Measurements from ENCODE around the gene CDKN2D.
"Not testable (repeated sequence)": the region's sequence is repeated elsewhere in the genome, so short reads cannot be mapped to it uniquely, and the experiment has no call there.

Gene CDKN2D

GRCh38 chr19:10551698-10552301 is 17.0 kb downstream of the CDKN2D start:
- DNase-seq: peak; percentile 82

- not testable (repeated sequence) for DNase-seq
These were observed 17.8 kb downstream of the CDKN2D start for GRCh38 chr19:10551006-10551405.

GRCh38 chr19:10550336-10550735 is 18.4 kb downstream of the CDKN2D start:
- no peak for DNase-seq

DNA sequence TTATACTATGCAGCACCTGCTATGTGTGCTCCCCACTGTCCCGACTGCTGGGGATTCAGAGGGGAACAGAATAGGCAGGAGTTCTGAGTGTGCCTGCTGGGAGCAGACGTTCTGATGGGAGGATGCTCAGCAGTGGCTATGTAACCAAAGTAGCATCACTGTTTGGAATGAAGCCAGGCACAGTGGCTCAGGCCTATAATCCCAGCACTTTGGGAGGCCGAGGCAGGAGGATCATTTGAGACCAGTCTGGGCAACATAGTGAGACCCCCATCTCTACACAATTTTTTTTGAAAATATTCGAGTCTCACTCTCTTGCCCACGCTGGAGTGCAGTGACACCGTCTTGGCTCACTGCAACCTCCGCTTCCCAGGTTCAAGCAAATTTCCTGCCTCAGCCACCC is 19.0 kb downstream of the CDKN2D start:
- DNase-seq: no peak

- no peak for DNase-seq
These were observed 20.0 kb downstream of the CDKN2D start for GRCh38 chr19:10548746-10549276.

DNA sequence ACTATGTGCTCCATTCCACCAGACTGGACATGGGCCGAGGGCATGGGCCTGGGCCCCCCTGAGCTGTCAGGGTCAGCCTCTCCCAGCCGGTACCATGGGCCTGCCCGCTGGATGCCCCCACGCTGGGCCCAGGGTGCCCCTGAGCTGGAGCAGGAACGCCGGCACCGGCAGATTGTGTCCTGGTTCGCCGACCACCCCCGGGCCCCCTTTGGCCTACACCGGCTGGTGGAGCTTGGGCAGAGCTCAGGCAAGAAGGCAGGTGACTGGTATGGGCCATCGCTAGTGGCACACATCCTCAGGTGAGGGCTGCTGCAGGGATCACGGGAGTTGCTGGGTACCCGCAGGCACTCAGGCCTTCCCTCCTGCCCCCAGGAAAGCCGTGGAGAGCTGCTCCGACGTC is 22.0 kb downstream of the CDKN2D start:
- DNase-seq: no peak

- DNase-seq: no peak
These were observed 24.0 kb downstream of the CDKN2D start for GRCh38 chr19:10544753-10545251.

DNA sequence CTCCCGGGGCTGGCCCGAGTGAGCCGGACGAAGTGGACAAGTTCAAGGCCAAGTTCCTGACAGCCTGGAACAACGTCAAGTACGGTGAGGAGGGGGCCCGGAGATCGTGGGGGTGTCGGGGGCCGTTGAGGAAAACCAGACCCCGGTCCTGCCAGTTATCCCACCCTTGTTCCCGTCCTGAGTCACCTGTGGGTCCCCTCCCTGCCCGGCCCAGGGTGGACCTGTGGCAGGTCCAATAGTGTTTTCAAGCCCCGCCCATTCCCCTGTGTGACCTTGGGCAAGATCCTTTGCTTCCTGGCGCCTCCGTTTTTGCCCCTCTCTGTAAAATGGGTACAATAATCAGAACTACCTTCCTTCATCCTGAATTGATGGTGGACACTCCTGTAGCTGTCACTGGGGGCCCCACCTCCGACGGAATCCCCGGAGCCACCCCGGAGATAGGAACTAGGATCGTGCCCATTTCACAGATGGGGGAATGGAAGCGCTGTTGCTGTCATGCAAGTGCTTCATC is 24.5 kb downstream of the CDKN2D start:
- peak; percentile 48 for DNase-seq

DNA sequence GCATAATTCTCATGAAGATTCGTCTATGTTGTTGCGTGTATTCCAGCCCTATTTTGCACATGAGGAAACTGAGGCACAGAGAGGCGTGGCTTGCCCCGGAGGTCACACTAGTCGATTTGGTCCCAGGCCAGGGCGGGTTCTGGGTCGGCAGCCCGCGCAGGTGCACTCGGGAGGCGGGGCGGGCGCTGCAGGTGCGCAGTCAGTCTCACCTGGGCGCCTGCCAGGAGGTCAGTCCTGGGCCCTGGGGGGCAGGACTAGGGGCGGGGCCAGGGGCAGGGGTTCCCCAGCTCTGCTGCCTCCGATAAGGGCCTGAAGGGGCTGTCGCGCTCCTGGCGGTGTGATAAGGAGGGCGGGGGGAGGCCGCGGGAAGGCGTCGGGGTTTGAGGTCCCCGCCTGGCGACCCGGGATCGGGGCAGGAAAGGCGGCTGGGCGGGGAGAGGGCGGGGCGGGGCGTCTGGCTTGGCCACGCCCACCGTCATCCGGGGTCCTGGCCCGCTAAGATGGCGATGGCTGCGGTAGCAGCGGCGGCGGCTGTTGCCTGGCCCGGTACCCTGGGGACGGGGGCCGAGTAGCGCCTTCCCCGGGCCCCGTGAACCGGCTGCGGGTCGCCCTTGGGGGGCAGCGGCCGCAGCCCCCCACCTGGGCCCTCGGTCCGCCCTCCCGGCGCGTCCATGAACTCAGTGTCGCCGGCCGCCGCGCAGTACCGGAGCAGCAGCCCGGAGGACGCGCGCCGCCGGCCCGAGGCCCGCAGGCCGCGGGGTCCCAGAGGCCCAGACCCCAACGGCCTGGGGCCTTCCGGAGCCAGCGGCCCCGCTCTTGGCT is 25.1 kb downstream of the CDKN2D start, which contains the start of gene ATG4D:
ATG4D (plus strand) TSS at position 485 of the 822 bp plus-strand sequence; CDS start at position 672, 187 bp downstream.
- DNase-seq: peak; percentile 96

DNA sequence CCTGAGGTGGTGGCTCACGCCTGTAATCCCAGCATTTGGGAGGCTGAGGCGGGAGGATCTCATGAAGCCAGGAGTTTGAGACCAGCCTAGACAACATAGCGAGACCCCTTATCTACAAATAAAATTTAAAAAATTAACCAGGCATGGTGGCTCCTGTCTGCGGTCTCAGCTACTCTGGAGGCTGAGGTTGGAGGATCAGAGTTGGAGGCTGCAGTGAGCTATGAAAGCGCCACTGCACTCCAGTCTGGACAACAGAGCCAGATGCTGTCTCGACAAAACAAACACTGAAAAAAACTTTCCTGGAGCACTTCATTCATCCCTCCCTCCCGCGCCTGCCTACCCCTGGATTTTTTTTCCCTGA is 25.7 kb downstream of the CDKN2D start:
- no peak for DNase-seq

GRCh38 chr19:10539016-10539415 is 29.8 kb downstream of the CDKN2D start:
- DNase-seq: not testable (repeated sequence)

DNA sequence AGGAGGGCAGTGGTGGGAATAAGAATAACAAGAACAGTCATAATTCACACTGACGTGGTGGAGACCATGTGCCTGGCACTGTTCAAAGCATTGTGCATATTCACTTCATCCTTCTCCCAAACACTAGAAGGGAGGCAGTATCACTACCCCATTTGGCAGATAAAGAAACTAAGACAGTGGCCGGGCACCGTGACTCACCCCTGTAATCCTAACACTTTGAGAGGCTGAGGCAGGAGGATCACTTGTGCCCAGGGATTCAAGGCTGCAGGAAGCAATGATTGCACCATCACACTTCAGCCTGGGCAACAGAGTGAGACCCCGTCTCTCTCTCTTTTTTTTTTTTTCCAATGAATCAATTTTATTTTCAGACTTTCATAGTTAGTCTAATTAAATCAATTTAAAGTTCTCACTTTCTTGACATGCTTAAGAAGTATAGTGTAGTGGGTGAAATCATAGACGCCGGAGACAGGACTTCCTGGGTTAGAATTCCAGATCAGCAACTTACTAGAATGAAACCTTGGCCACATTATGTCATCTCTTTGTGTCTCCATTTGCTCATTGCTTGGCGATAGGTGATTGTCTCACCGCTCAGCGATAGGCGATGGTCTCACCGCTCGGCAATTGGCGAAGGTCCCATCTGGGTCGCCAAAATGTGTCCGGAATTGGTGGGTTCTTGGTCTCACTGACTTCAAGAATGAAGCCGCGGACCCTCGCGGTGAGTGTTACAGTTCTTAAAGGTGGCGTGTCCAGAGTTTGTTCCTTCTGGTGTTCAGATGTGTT is 30.4 kb downstream of the CDKN2D start:
- no peak for DNase-seq

GRCh38 chr19:10537668-10538067 is 31.1 kb downstream of the CDKN2D start:
- DNase-seq: no peak

GRCh38 chr19:10535613-10536012 is 33.2 kb downstream of the CDKN2D start:
- DNase-seq: no peak

DNA sequence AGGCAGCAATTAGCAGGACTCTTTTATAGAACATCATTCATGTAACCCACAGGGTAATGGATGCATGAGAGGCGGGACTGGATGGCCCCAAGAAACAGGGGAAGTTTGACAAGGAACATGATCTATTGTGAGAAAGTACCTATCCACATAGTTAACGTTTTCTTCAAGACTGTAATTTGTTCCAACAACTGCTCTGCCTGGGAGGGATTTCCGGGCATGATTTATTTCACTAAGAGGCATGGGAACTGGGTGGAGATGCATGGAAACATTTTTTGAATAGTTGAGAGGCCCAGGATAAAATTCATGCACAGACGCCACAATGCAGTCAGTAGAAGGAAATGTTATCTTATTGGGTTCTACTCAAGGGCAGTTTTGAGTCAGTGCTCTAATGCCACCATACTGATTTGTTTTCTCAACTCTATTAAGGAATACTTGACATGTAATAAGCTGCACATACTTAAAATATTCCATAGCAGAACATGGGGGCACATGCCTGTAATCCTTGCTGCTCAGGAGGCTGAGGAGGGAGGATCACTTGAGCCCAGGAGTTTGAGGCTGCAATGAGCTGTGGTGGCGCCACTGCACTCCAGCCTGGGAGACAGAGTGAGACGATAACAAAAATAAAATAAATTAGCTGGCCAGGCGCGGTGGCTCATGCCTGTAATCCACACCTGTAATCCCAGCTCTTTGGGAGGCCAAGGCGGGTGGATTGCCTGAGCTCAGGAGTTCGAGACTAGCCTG is 35.0 kb downstream of the CDKN2D start:
- no peak for DNase-seq

DNA sequence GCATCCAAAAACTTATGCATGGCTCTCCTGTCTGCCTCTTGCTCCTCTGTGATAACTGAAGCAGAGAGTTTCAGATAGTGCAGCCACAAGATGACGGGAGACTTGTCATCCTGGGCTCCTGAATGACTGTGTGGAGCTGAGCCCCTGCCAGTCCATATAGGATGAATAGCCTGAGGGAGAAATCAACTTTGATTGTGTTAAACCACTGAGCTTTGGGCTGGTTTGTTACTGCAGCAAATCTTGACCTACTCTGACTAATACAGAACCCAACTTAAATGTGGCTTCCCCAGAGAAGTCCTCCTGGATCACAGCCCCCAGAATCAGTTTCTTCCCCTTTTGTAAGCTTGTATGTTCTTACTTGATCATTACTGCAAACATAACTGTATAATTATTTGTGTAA is 36.3 kb downstream of the CDKN2D start:
- DNase-seq: no peak

GRCh38 chr19:10526887-10527286 is 41.9 kb downstream of the CDKN2D start:
- DNase-seq: not testable (repeated sequence)

- DNase-seq: no peak
These were observed 43.1 kb downstream of the CDKN2D start for GRCh38 chr19:10525636-10526035.

DNA sequence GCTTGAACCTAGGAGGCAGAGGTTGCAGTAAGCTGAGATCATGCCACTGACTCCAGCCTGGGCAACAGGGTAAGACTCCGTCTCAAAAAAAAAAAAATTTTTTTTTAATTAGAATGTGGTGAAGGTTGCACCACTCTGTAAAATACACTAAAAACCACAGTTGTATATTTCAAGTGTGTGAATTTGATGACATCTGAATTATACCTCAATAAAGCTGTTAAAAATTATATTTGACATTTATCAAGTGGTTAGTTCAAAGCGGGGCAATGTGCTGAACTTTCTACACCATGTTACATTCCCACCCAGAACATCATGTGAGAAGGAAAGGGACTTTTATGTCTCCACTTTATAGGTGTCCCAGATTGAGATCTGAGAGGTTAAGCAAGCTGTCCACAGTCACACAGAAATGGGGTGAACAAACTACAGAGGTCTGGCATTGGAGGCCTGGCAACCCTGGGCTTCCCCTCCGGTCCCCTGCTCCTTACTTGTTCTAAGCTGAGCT is 45.6 kb downstream of the CDKN2D start:
- DNase-seq: no peak

GRCh38 chr19:10521461-10522171 is 47.2 kb downstream of the CDKN2D start:
- no peak for DNase-seq

DNA sequence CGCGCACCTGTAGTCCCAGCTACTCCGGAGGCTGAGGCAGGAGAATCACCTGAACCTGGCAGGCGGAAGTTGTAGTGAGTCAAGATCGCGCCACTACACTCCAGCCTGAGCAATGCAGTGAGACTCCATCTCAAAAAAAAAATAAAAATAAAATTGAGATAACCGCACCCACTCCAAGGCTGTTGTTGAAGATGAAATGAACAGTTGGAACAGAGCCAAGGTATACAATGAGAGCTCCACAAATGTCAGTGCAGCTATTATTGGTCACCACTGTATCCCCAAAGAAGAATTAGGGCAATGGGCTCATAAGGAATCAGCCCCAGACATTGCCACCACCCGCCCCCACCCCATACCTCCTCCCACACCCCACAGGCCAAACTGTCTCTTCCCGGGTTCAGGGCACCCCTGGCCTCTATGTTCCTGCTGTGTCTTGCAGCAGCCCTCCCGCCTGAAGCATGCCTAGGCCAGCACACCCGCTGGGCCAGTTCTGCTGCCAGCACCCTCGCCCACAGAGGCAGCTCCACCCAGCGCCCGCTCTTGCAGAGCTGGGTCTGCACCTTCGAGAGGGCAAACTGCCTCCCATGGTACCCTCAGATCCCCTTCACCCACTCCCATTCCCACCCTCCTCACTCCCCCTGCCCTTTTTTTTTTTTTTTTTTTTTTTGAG is 48.0 kb downstream of the CDKN2D start:
- no peak for DNase-seq

All from hematopoietic multipotent progenitor cell treated with erythropoietin and hydrocortisone succinate and interleukin-3 and kit ligand, for 8 days (in vitro differentiated cells).